ENCODE data around the gene DUSP8.
"Not testable (repeated sequence)": the region's sequence is repeated elsewhere in the genome, so short reads cannot be mapped to it uniquely, and the experiment has no call there.

DUSP8 gene

DNA sequence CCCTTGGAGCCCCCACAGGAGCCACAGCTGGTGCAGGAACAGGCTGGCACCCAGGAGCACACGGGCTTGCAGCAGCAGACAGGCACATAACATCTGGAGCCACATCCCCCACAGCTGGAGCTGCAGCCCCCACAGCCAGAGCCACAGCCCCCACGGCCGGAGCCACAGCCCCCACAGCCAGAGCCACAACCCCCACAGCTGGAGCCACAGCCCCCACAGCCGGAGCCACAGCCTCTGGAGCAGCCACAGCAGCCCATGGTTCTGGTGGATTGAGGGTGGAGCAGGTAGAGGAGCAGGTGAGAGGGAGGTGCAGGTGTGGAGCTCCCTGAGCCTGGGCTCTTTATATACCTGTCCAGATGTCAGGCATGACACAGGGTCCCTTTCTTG is 25.9 kb upstream of the DUSP8 start, which contains the start of gene KRTAP5-2:
KRTAP5-2 (minus strand) TSS at position 301 of the 387 bp plus-strand sequence; CDS start at position 257, 44 bp downstream.
- no peak within 1 kb of the TSS for H3K4me3 ChIP-seq
- DNase-seq: no peak
- H3K4me1 ChIP-seq: no peaks in the 10 kb centered on the region
- intact Hi-C loops (cut with DNase I; ENCODE audit: low total_unique reads): no loop called here
- no peaks in the 10 kb centered on the region for H3K9me3 ChIP-seq
- H3K27ac ChIP-seq: no peak within 1 kb of the TSS
- TF ChIP-seq CTCF (IDR thresholded peaks at IDR 0.05): no peak
- H3K27me3 ChIP-seq: peaks cover 0 to 22% of the 10 kb centered on the region in 2 donors
- H3K36me3 ChIP-seq: no peaks in the 10 kb centered on the region

DNA sequence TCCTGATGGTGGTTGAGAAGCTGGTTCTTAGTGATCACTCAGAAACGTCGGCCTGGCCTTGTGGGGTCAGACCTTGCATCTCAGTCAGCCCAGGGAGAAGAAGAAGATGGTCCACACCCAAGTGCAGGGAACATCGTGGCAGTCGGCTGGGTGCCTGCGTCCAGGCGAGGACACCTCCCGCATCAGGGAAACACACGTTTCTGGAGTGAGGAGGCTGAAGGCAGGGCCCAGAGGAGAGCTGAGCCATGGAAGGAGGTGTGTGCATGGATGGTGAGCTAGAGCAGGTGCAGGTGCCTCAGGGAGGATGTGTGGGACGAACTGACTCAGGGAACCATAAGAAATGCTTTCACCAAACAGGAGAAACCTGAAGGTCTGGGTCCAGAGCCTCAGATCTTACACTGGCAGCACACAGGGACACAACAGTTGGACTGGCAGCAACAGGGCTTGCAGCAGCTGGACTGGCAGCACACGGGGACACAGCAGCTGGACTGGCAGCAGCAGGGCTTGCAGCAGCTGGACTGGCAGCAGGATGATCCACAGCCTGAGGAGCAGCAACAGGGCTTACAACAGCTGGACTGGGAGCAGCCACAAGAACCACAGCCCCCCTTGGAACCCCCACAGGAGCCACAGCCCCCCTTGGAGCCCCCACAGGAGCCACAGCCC is 25.4 kb upstream of the DUSP8 start:
- intact Hi-C loops (cut with DNase I; ENCODE audit: low total_unique reads): no loop called here
- H3K27me3 ChIP-seq: peaks cover 0 to 24% of the 10 kb centered on the region in 2 donors
- TF ChIP-seq CTCF (IDR thresholded peaks at IDR 0.05): no peak
- H3K9me3 ChIP-seq: no peaks in the 10 kb centered on the region
- H3K4me3 ChIP-seq: no peak overlapping the region
- DNase-seq: peak in 1 of 2 donors; percentile 56
- H3K4me1 ChIP-seq: no peaks in the 10 kb centered on the region
- no peaks in the 10 kb centered on the region for H3K36me3 ChIP-seq
- H3K27ac ChIP-seq: no peak overlapping the region

DNA sequence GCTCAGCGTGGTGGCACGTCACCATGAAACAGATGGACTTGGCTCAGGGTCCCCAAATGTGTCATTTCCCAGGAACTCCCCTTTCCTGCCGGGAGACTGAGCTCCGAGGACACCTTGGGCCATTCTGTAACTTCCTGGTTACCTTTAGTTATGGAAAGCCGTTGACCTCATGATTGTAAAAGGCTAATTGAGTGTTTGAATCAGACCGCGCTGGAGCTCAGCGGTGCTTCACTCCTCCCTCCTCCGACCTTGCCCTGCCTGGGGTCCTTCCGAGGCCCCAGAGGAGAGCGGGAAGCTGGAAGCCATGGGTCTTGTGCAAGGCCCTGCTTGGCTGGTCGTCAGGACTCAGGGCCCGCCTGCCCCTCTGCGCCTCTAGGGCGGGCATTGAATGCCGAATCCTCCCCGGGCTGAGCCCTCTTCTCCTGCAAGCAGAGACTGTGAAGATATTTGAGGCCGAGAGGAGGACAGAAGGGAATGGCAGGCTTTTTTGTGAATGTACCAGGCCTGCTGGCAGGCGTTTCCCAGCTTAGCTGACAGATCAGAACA is 24.6 kb upstream of the DUSP8 start:
- peak in 1 of 2 donors; percentile 28 for DNase-seq
- H3K27ac ChIP-seq; H3K4me3 ChIP-seq; H3K9me3 ChIP-seq; intact Hi-C loops (cut with DNase I; ENCODE audit: low total_unique reads); H3K4me1 ChIP-seq; H3K36me3 ChIP-seq: not testable (repeated sequence)
- peaks cover 0 to 25% of the 10 kb centered on the region in 2 donors for H3K27me3 ChIP-seq

- H3K27me3 ChIP-seq: peaks cover 0 to 25% of the 10 kb centered on the region in 2 donors
- DNase-seq; H3K27ac ChIP-seq; H3K4me3 ChIP-seq; H3K9me3 ChIP-seq; H3K36me3 ChIP-seq; H3K4me1 ChIP-seq; intact Hi-C loops (cut with DNase I; ENCODE audit: low total_unique reads): not testable (repeated sequence)
Measured at GRCh38 chr11:1595994-1596575, 24.0 kb upstream of the DUSP8 start.

- no peak for DNase-seq
- Histone ChIP-seq H3K27ac (no peak overlapping the region), H3K4me1 (no peaks in the 10 kb centered on the region), H3K4me3 (no peak overlapping the region), H3K9me3 (no peaks in the 10 kb centered on the region), H3K36me3 (no peaks in the 10 kb centered on the region), H3K27me3 (peaks cover 0 to 25% of the 10 kb centered on the region in 2 donors)
- no peak for TF ChIP-seq CTCF (IDR thresholded peaks at IDR 0.05)
- intact Hi-C loops (cut with DNase I; ENCODE audit: low total_unique reads): no loop called here
Measured at GRCh38 chr11:1592628-1593027, 20.6 kb upstream of the DUSP8 start.

- H3K4me1 ChIP-seq: no peaks in the 10 kb centered on the region
- no peaks in the 10 kb centered on the region for H3K9me3 ChIP-seq
- H3K36me3 ChIP-seq: no peaks in the 10 kb centered on the region
- H3K27me3 ChIP-seq: peaks cover 0 to 15% of the 10 kb centered on the region in 2 donors
- peak in 1 of 2 donors; percentile 42 for DNase-seq
- H3K4me3 ChIP-seq: no peak overlapping the region
- H3K27ac ChIP-seq: no peak overlapping the region
- intact Hi-C loops (cut with DNase I; ENCODE audit: low total_unique reads): no loop called here
- no peak for TF ChIP-seq CTCF (IDR thresholded peaks at IDR 0.05)
Measured at GRCh38 chr11:1589996-1590395, 17.9 kb upstream of the DUSP8 start.

DNA sequence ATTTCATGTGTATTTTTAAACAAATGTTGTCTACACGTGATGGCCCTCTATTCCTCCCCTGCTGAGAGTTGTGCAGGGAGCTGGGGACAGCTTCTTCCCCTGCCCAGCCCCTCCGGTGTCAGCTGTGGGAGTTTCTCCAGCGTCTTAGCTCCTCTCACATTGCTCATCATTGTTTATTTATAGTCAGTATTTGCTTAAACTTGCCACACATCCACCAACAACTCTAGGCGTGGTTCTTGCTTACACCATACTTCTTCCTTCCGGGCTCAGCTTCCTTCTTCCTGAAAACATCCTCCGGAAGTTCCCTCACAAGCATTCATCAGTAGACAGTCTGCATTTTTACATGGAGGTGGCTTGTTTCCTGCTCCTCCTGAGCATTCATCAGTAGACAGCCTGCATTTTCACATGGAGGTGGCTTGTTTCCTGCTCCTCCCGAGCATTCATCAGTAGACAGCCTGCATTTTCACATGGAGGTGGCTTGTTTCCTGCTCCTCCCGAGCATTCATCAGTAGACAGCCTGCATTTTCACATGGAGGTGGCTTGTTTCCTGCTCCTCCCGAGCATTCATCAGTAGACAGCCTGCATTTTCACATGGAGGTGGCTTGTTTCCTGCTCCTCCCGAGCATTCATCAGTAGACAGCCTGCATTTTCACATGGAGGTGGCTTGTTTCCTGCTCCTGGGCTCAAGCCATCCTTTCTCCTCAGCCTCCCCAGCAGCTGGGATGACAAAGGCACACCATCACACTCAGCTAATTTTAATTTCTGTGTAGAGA is 17.3 kb upstream of the DUSP8 start:
- H3K36me3 ChIP-seq; intact Hi-C loops (cut with DNase I; ENCODE audit: low total_unique reads); H3K27ac ChIP-seq; H3K4me3 ChIP-seq; H3K4me1 ChIP-seq; H3K9me3 ChIP-seq: not testable (repeated sequence)
- DNase-seq: peak in 1 of 2 donors; percentile 42
- H3K27me3 ChIP-seq: peaks cover 0 to 15% of the 10 kb centered on the region in 2 donors

All from tibial artery (tissue), 4 donors.